Mesenteric fat pad (tissue), 1 donor: ENCODE data around the gene MPPED1. TPM values are rescaled to one million over a fixed set of nuclear protein-coding genes. Genes with fewer than 3 reads are reported as not detected.

Experiments used
- DNase-seq: peaks from one replicate; pipeline ENCODE4 v3.0.0-alpha.2; 2020; ENCODE audit warnings: low spot score
- total RNA-seq: library from RNA; stranded (reverse); fragmentation: NEBNext Ultra II Directional; extraction: Animal tissue kit (Norgen Biotek cat#: 25700); gene quantifications from one replicate; pipeline ENCODE4 v1.2.1, GENCODE V29; 2021
- donor health status: DM: yes; HTN: yes; CAD: no.

The MPPED1 gene
- total RNA-seq, 1 donor from 2014 or later, result not detected

DNA sequence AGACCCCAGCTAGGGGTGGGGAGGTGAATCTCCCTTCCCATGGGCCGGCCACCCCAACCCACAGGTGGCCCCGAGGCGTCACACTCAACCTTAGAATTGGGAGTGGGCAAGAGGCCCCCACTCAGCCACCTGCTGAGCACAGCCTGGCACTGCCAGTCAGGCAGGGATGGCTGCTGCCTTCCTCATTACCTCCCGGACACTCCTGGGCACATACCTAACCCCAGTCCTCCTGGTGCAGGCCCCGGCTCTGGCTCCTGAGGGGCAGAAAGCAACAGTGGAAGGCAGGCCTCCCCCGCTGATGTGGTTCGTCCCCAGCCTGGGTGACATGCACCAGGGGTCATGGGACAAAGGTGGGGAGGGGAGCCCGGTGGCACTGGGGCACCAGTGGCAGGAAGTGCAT, 103.6 kb downstream of the MPPED1 start:
- DNase-seq, result no peak

DNA sequence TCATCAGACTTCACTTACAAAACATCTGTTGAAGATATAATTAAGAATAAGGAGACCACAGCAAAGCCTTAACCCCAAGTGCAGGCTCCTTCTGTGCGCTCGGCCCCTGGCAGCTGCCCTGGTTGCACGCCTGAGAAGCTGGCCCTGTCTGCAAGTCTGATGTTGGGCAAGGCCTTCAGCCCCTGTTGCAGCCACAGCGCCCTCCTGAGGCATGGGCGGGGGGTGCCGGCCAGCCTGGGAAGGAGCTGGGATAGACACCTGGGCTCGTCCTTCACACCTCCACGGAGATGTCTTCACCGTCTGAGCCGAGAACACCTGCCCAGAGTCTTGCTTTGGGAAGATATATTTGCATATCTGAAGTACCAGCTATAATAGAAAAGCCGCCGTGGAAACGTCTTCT, 104.1 kb downstream of the MPPED1 start:
- DNase-seq, result no peak

DNA sequence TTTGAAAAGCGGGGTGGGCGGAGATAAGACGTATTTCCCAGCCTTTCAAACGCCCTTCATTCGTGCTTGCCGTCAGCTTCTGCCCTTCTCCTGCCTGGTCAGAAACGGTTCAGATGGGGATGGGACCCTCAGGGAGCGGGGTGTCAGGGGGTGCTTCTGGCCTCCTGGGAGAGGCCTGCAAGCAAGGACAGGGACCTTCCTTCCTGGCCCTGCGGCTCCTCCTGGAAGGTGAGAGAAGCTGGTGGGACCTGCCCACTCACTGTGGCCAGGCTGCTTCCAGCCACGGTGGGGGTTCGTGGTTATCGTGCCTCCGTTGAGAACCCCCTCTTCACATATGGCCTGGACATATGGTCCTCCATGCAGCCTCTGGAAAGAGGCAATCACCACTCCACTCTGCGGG, 104.6 kb downstream of the MPPED1 start:
- no peak for DNase-seq

- no peak for DNase-seq
These were observed 105.3 kb downstream of the MPPED1 start for GRCh38 chr22:43516996-43517635.

DNA sequence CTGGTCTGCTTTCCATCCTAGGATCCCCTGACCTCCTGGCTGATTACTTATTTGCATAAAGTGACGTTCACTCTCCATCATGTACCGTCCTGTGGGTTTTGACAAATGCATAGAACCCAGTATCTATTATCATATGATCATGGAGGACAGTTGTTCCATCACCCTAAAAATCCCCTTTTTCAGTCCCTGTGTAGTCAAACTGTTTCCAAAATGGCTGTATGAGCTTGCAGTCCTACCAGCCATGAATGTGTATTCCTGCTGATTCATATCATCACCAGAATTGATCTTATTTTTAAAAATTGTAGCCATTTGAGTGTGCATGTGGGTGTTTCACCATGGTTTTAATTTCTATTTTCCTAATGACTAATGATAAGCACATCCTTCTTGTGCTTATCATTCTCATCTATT, 108.8 kb downstream of the MPPED1 start:
- DNase-seq, result no peak

GRCh38 chr22:43521716-43522115, 109.9 kb downstream of the MPPED1 start:
- no peak for DNase-seq

DNA sequence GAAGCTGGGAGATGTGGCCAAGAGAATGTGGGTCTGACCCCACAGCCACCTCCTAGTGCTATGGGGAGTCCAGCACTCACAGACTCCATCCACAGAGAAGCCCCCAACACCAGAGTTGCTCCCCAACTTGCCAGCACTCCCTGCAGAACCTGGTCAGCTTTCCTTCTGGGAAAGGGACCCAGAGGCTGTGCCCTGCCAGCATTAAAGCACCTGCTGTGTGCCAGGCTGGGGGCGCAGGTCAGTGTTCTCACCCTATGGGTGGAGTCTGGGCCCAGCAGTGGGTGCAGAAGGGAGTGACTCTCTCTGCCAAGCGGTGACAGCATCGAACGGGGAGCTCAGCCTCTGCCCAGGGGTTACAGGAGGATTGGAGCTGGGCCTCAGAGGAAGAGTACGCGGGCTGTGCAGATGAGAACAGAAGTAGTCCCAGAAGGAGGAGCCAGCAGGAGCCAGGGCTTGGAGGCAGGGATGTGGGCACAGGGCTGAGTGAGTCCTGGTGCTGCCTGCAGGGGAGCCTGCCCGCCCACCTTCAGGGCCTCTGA, 114.4 kb downstream of the MPPED1 start:
- DNase-seq, result peak; percentile 82

GRCh38 chr22:43526946-43527345, 115.1 kb downstream of the MPPED1 start:
- DNase-seq, result peak; percentile 76

DNA sequence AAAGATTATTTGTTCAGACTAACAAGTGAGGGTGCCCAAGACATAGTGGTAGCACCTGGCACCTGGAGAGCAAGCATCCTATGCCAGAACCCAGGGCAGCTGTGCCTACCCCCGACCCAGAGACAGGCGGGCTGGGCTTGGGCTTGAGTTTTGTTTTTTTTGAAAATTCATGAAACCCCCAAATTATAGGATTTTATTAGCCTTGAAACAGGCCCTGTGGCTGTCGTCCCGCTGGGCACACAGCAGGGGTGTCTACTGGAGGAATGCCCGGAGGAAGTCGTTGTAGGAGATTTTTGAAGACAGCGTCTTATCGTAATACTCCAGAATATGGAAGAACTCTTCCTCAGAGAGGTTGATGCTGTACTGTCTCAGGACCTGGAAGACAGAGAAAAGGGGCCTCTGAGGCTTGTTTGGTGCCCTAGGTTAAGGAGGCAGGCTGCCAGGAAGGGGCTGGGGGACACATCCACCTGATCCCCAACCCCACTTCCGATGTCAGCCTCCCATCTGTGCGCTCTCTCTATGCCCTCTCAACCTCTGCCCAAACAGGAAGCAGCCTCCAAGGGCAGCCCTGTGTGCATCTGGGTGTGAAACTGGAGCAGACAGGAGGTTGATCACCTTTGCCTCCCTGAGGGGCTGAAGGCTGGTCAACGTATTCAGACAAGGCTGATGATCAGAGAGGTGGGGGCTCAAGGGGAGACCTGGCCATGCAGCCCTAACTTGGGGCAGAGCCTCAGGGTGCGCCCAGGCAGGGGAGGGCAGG, 117.0 kb downstream of the MPPED1 start:
- DNase-seq, result peak; percentile 59

DNA sequence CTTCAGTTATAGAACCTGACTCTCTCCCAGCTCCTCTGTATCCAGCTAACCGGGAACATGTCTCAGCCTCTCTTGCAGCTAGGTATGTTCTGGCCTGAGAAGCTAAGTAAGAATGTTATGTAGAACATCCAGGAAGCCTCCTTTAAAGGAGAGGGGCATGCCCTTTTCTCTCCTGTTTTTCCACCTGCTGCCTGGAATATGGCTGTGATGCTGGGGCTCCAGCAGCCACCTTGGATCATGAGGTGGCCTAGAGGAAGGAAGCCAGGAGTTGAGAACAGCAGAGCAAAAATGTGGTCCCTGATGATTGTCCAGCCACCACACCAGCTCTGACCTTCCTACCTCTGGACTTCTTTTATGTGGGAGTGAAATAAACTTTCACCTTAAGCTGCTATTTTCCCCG, 117.6 kb downstream of the MPPED1 start:
- no peak for DNase-seq

DNA sequence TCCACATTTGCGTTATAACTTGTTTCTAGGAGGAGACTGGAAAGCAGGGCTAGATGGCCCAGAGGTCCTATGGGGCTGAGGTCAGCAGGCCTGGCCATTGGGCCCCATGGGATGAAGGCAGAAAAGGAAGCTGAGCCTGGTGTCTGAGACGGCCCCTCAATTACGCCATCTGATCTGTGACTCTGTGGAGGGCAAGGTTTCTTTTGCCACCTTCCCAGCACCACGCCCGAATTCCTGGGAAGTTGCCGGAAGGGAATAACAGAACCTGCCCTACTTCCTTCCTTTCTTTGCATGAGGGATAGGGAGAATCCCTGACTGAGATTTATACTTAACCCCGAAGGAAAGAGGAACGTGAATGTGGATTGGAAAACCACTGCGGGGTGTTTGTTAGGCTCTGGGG, 118.1 kb downstream of the MPPED1 start:
- DNase-seq, result peak; percentile 20

- peak; percentile 87 for DNase-seq
These were observed 118.8 kb downstream of the MPPED1 start for GRCh38 chr22:43530349-43531201.

DNA sequence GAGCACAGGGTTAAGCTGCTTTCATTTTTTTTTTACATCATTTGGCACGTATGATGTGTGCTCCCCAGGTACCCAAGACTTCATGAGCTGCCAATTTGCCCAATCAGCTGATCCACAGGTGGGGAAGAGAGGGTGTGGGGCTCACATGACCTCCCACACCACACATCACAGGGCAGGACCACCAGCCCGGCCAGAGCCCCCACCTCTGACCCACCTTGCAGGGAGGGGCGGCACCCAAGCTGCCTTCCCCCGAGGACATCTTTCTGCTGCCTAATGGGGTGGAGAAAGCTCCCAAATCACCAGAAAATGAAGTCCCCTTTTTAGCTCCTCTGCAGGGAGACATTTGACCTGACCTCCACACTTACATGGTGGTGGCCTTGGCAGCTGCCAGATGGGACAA, 119.8 kb downstream of the MPPED1 start:
- peak; percentile 35 for DNase-seq

- DNase-seq, result peak; percentile 53
These were observed 120.7 kb downstream of the MPPED1 start for GRCh38 chr22:43532301-43533155.

- DNase-seq, result peak; percentile 24
These were observed 121.3 kb downstream of the MPPED1 start for GRCh38 chr22:43533156-43533530.

DNA sequence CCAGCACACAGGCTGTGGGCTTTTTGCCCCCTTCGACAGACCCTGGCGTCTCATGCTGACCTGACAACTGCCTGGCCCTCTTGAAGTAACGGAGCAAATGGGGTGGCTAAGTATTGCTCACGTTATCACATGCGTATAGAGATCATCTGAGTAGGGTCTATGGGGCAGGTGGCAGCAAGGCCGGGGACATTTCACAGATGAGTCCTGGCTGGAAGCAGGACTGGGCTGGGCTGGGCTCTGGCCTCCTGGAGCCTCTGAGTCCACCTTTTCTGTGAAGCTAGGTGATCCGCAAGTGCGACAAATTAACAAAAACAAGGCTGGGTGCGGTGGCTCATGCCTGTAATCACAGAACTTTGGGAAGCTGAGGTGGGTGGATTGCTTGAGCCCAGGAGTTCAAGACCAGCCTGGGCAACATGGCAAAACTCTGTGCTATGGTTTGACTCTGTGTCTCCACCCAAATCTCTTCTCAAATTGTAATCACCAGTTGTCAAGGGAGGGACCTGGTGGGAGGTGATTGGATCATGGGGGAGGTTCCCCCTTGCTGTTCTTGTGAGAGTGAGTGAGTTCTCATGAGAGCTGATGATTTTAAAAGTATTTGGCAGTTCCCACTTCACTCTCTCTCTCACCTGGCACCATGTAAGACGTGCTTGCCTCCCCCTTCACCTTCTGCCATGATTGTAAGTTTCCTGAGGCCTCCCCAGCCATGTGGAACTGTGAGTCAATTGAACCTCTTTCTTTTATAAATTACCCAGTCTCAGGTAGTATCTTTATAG, 122.0 kb downstream of the MPPED1 start:
- peak; percentile 67 for DNase-seq

DNA sequence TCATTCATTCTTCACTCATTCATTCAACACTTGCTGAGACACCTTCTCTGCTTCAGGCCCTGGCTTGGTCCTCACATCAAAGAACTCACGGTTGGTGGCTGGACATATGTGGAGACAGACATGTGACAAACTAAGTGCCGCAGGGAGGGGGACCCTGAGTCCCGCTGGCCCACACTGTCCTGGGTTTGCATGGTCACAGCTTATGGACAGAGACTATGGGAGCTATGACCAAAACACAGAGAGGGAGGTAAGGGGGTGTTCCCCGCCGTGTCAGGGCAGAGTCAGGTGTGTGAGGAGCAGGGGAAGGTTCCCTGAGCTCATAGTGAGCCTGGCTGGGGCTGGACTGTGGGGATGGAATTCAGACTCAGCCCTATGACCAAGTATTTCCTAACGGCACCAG, 123.1 kb downstream of the MPPED1 start:
- peak; percentile 73 for DNase-seq

GRCh38 chr22:43535336-43535735, 123.5 kb downstream of the MPPED1 start:
- peak; percentile 33 for DNase-seq

GRCh38 chr22:43535741-43536140, 123.9 kb downstream of the MPPED1 start:
- DNase-seq, result peak; percentile 30

DNA sequence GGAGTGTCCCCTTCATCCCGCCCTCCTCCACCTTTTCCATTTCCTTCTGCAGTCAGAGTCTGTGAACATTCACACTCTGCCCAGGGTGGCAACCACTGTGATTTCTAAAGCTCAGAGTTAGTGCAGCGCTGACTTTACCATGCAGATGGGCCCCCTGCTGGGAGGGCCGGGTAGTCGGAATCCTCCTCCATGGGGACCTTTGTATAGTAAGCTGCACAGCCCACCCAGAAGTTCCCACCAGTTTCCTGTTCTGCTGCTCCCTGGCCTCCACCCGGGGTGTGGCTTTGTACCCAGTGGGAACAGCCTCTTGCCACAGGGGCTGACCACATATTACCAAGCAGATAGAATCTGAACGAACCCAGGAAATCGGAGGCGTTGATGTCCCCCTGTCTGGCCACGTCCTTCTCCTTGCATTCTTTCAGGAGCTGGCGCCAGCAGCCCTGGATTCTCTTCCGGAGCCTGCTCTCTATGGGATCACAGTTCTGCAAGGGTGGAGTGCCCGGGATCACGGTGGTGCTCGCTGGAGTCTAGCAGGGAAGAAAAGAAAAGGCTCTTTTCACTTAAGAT, 125.3 kb downstream of the MPPED1 start:
- peak; percentile 43 for DNase-seq
